GM19240 (cell line): ENCODE results near the gene PMAIP1.

Experiments
- DNase-seq: peaks from one replicate; pipeline ENCODE4 v3.0.0; 2011; ENCODE audit warnings: low spot score; ENCODE audit not compliant: insufficient read length

PMAIP1 gene

DNA sequence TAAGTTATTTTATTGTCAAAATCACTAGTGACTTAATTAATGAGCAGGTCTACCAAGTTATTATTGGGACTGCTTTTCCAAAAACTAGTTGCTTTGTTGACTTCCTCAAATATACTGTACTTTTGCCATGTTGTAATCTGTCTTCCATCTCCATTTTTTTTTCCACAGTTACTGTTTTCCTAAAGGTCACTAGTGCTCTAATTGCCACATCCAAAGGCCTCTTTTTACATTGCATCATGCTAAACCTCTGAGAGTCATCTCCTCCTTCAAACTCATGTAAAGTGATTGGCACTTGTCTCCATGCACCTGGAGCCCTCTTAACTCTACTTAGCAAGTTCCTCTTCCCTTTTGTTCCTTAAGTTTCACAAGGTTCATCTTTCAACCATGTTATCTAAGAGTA lies 11.8 kb downstream of the PMAIP1 start:
- no peak for DNase-seq

DNA sequence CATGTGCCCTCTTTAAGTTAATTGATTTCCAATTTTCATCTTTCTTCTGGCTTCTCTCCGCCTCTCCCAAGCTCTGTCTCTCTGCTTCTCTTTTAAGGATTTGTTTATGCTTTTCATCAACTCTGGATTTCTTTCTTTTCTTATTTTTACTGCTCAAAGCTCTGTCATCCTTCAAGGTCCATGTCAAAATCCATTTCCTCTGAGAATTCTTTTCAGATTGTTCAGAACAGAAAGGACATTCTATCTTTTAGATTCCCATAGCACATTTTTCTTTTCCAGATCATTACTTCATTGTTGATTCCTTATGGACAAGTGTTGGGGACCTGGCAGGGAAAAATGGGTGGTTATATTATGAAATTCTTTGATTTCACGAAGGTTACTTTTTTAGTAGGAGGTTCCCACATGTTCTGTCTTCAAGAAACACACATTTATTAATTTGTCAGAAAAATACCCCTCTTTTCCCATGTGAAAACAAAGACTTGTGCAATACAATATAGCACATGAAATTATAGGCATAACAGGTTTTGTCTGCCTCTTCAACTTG lies 12.3 kb downstream of the PMAIP1 start:
- DNase-seq: no peak

DNA sequence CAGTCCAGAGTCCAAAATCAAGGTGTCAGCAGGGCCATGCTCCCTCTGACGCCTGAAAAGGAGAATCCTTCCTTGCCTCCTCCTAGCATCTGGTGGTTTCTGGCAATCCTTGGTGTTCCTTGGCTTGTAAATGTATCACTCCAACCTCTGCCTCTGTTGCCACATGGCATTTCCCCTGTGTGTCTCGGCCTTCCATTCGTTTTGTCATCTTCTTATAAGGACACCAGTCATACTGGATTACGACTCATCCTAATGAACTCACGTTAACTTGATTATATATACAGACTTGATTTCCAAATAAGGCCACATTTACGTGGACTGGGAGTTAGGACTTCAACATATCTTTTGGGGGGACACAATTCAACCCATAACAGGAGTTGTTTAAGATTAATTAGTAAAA lies 15.8 kb downstream of the PMAIP1 start:
- no peak for DNase-seq

DNA sequence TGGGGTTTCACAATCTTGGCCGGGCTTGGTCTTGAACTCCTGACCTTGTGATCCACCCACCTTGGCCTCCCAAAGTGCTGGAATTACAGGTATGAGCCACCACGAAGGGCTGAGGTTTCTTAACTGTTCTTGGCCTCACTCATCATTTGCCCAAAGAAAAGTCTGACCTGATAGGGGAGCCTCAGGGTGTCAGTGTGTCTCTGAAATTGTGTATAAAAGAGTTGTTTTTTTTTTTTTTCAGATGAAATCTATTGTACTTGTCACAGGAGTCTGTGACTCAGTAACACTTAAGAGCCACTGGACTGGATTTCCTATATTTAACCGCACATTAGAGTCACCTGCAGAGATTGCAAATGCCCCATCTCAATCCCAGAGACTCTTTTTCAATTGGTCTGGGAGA lies 16.9 kb downstream of the PMAIP1 start:
- DNase-seq: no peak

DNA sequence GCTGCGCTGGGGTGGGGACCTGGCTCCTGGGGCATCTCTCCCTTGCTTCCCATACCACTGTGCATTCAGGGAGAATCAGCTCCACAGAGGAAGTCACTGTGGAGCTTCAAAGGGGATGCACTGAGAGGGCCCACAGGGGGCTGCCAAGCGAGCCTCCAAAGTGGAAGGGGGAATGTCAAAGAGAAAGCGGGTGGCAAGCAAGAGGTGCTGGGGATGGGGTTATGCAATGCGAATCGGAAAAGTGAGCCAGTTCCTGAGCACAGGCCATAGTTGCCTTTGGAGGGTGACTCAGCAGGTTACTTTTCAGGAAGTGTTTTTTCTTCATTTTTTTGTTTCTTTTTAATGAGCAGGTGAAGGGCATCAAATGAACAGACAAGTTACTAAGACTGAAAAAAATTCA lies 17.6 kb downstream of the PMAIP1 start:
- DNase-seq: no peak

DNA sequence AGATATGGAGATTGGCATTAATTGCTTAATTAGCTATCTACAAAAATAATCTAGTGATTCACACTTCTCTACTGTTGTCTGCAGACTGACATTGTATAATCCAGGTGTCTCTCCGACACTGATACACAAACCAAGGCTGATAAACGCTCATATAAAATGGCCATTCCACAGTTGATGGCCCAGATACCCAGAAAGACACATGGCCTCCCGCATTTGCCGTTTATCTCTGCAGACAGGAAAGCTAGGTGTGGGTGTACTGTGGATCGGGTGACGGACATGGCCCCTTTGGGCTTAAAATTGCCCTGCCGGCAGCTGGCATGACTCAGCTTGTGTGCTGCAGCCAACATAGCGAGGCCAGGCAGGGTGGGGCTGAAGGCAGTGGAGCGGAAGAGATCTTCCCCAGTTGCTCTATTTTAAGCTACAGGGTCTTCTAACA lies 18.5 kb downstream of the PMAIP1 start:
- no peak for DNase-seq

DNA sequence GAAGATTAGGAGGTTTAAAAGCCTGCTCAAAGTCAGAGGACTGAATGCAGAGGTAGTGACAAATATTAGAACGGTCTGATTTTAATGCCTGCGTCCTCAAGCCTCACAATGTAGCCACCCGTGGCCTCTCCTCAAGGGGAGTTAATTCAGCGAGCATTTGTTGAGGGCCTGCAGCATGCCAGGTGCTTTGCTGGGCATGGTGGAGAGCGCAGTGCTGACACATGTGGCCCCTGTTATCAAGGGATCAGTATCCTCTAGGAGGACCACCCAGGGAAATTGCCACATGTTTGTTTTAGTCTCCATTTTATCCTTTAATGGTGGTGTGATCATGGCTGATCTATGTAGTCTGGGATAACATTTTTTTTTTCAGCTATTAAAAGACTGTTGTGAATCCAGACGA lies 19.2 kb downstream of the PMAIP1 start:
- DNase-seq: no peak

DNA sequence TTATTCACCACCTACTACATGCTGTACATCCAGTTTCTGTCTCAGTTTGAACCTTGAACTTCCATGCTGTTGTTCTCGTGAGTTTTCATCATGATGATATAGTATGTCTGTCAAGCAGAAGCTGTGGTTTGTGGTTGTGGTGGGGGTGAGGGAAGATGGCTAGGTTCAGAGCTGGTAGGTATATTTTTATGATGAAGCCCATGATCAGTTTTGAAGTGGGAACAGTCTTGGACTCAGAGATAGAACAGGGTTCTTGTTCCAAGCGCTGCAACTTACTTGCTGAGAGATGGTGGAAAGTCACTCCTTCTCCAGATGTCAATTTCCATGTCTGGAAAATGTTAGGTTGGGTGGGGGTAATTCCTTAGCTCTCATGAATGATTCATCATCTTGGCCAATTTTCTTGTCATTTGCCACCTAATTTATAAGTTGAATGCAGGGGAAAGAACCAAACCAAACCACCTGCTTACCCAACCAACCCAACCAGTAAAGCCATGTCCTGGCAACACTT lies 21.6 kb downstream of the PMAIP1 start:
- DNase-seq: no peak

DNA sequence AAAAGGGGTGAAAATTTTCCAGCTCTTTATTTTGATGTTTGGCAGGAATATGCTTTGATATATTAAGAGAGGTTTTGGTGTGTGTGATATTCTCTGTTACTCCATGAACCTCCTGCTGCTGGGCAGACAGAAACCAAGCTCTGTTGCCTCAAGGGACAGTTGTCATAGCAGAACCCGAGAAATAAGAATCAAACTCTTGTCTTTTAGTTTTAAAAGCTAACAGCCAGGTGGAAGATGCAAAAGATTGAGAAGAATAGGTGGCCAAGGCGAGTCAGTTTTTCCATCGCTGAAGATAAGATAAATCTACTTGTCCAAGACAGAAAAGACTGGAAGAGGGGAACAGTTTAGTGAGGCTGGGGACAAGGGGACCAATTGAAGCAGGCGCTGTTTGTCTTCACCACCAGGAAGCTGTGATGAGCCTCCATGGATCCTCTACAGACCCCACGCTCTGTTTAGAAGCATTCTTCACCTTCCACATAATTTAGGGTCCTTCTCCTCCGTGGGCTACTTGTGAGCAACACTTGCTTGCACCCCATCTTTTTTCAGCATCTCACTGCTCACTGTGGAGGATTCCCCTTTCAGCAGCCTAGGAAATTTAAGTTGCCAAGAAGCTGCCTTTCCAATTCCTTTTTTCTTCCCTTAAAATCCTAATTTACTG lies 23.9 kb downstream of the PMAIP1 start:
- DNase-seq: no peak

DNA sequence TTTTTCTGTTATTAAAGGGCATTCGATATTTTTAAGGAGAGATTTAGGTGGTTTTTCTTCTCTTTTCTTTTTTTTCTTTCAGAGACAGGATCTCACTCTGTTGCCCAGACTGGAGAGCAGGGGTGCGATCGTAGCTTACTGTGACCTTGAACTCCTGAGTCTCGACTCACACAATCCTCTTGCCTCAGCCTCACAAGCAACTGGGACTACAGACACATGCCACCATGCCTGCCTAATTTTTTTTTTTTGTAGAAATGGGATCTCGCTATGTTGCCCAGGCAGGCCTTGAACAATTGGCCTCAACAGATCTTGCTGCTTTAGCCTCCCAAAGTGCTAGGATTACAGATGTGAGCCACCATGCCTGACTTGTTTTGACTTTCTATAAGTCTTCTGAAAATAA lies 26.3 kb downstream of the PMAIP1 start:
- DNase-seq: no peak

DNA sequence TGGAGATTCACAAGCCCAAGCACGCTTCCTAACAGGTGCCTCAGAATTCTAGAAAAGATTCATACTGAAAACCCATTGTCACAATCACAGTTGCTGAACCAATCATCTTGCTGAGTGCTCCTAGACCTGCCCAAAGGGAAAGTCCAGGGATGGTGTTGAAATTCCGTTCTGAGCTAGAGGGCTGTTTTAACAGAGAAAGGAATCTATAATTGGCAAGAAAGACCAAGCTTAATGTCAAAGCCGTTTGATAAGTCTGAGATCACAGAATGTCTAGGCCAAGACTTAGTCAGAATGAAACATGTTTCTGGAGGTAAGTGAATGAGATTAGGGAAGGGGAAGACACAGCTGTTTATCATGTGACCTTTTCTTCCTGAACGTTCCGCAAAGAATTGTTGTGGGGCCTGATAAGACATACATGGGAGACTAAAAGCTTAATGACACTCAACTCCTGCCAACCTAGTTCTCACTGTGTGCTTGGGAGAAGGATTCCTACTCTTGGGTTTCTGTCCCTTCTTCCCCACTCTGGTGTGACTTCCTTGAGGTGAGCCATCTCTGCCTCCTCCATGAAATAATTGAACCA lies 27.5 kb downstream of the PMAIP1 start:
- DNase-seq: peak; percentile 19

DNA sequence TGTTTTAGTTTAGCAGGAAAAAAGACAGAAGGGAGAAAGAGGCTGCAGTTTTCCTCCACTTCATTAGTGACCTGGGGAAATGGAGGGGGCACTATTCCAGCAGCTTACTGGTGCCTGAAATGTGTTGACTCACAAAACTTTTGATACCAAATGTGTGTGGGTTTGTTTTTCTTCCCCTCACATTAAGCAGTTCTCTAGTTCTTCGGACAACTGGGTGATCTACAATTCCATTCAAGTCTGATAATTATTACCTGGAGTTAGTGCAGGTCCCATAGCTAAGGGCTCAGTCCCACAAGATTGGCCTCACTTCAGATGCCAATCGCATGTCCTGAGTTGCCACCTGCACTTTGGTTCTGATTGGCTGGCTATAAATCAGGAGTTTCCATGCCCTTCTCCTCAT lies 28.4 kb downstream of the PMAIP1 start:
- DNase-seq: no peak

DNA sequence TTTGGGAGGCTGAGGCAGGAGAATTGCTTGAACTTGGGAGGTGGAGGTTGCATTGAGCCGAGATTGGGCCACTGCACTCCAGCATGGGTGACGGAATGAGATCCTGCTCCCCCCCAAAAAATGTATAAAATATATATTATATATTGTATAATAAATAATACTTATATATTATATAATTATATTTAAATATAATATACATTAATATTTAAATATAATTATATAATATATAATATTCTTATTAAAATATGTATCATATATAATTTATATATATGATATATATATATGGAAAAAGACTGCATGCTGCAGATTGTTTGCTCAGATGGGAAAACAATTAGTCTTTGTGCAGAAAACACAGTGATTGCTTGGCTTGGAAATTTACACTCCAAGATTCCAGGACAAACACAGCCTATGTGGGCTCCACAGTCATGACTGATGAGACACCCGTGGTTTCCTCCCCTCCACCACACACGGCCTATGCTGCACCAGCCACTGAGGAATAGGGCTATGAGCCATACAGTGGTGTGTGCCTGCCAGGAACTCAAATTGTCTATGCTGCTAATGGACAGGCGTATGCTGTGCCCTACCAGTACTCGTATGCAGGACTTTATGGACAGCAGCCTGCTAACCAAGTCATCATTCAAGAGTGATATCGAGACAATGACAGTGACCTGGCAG lies 30.0 kb downstream of the PMAIP1 start:
- DNase-seq: no peak

DNA sequence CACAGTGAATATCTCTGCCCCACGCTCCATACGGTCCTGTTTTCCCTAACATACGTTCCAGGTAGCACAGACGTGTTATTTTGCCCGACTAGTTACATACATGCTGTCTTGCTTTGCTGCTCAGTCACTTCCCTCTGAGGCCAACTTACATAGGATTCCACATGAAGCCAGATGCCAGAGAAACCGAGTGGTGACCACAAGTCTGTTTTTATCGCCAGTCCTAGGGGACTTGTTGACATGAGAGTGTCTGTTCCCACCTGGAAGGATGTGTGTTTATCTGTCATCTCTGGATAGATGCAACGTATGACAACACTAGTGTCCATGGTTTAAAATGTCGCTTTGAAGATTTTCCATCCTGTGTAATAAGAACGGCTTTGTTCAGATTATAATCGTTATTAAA lies 32.6 kb downstream of the PMAIP1 start:
- no peak for DNase-seq

DNA sequence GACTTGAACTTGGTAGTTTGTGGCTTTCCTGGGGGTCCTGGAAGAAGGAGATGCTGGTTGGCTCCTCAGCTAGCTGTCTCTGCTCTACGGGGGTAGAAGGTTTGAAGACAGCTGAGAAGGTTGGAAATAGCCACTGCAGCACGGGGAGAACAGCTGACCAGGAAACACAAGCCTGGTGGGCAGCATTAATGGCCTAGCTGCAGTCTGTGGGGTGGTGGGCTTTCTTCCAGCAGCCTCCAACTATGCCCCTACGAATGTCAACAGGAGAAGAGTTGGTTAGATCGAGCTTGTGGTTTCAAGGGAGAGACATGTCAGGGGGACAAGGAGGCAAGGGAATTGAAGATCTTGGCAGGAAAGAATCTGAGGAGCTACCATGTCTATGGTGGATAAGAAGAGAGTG lies 38.9 kb downstream of the PMAIP1 start:
- DNase-seq: no peak

DNA sequence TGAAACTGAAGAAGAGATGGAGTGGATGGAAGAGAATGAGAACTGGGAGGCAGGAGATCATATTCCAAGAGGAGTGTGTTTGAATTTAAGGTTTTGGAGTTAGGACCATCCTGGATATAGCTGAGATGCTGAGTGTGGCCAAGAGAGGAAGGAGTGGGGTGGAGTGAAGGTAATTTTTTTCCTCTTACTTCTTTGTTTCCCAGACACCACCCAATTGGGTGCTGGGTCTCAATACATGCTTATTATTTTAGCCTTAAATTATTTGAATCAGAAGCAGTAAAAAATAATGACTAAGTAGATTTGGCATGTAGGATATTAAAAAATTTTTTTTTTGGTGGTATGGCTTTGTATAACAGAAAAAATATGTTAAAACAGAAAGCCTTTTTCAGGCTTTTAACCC lies 39.3 kb downstream of the PMAIP1 start:
- no peak for DNase-seq

DNA sequence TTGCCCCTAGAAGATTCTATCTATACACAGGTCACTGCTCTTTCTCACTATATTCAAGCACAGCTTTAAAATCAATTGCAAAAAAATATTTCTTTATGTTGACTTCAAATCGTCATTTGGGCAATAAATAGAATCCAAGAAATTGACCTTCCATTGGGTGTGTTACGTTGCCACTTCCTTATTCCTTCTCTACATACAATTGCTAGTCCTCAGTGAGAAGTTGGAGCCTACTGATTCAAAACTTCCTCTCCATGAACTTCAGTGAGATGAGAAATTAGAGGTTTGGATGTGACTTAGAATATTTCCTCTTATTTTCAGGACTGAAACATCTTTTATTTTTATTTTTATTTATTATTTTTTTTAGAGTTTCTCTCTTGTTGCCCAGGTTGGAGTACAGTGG lies 40.3 kb downstream of the PMAIP1 start:
- no peak for DNase-seq

DNA sequence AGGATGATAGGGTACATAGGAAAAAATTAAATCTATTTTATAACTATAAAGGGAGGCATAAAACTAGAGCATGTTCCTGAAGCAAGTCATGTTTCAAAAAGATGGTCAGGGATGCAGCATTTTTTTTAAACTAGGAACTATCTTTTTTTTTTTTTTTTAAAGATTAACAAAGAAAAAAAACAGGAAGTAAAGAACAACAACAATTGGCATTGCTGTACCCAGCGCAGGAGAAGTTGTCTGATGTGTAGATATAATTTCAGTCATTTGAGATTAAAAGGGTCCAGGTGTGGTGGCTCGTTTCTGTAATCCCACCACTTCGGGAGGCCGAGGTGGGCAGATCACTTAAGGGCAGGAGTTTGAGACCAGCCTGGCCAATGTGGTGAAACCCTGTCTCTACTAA lies 41.5 kb downstream of the PMAIP1 start:
- no peak for DNase-seq

DNA sequence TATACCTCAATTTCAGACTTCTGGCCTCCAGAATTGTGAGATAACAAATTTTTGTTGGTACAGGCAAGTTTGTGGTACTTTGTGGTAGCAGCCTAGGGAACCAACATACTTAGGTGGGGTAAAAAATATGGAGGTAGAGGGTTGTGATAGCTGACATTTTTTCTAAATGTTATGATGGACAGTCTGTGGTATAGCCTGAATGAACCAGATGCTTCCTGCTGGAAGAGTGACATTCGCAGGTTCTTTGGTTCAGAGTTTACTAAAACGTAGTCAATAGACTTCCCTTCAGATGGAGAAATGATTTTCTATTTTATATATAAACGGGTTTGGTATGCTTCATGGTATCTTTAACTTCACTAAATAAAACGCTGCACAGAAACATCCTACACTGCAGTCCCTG lies 42.8 kb downstream of the PMAIP1 start:
- DNase-seq: no peak

DNA sequence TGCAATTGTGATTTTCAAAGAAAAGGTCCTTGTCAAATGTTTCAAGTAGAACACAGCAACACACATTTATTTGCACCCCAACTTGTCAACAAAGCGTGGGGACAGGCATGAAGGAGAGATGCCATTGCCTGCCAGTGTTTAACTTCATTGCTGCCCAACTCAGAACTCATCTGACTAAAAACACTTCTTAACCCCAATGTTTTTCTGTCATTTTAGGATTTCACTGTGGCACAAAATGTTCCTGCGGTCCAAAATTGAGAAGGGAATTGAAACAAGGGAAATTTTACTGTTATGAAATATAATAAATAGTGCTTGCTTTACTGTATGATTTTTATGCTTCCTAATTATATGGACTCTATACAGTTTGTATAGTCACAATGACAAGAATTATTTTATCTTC lies 45.7 kb downstream of the PMAIP1 start:
- no peak for DNase-seq

DNA sequence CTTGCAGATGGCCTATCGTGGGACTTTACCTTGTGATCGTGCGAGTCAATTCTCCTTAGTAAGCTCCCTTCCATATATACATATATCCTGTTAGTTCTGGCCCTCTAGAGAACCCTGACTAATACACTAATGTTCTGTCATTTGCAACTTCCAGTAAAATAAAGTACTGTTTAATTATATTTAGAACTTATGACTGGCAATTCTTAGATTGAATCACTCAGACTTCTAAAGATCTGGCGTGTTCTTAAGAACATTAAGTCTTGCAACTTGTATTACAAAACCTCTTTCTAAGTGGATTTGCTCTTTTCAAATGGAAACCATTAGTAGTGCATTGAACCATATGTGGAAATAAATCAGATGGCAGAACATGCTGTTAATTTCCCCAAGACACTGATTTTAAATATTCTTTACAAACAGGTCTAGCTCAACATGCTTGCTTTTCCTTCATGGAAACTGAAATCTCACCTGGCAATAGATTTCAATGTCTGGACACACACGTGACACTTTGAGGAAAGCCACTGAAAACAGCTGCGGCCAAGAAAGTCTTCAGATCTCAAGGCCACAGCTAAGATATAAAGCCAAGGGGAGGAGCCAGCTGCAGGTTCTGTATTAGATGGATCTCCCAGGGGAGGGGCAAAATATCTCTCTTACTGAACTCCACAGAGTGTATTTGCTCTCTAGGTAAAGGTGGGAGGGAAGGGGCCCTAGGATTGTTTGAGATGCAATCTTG lies 50.6 kb downstream of the PMAIP1 start:
- no peak for DNase-seq

DNA sequence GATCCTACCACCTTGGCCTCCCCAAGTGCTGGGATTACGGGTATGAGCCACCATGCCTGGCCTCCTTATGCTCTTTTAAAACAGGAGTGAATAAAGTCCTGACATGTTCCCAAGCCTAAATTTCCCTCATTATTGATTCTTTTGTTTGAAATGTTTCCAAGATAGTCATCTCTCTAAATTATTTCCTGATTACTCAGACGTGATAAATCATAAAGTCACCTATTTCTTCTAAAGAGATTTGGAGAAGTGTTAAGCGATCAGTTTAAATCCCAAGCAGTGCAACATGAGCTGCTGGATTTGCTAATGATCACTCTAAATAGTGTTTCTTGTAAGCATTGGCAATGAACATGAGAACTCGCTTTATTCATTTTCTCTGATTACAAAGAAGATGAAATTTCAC lies 51.8 kb downstream of the PMAIP1 start:
- no peak for DNase-seq
